ENCODE results near the gene CDH12.

Gene CDH12

GRCh38 chr5:22751536-22751935, 101.6 kb downstream of the CDH12 start:
- no peak overlapping the region for H3K9ac ChIP-seq (ENCODE audit: low read length)
- no peak overlapping the region for H2AFZ ChIP-seq (ENCODE audit: low read depth, low read length)
- H3K79me2 ChIP-seq (ENCODE audit: low read length): no peaks in the 10 kb centered on the region
- no peak overlapping the region for H3K4me2 ChIP-seq (ENCODE audit: low read length)
- no peaks in the 10 kb centered on the region for H3K9me3 ChIP-seq (ENCODE audit: insufficient read depth, low read length)
- H3K36me3 ChIP-seq (replicated peaks; ENCODE audit: low read depth, low read length): no peaks in the 10 kb centered on the region
- no peaks in the 10 kb centered on the region for H4K20me1 ChIP-seq (ENCODE audit: insufficient read depth, low read length)
- H3K27me3 ChIP-seq (ENCODE audit: low read depth, low read length): no peaks in the 10 kb centered on the region
- TF ChIP-seq EZH2phosphoT487 (IDR thresholded peaks at IDR 0.05; ENCODE audit: low read depth) (no peak), CTCF (IDR thresholded peaks at IDR 0.05; ENCODE audit: low read depth, low read length) (no peak)
- no peak overlapping the region for H3K27ac ChIP-seq (ENCODE audit: low read length)
- no peaks in the 10 kb centered on the region for H3K4me1 ChIP-seq (ENCODE audit: low read length)
- H3K4me3 ChIP-seq (ENCODE audit: low read length): no peak overlapping the region

- Histone ChIP-seq H4K20me1 (ENCODE audit: insufficient read depth, low read length) (no peaks in the 10 kb centered on the region), H3K79me2 (ENCODE audit: low read length) (no peaks in the 10 kb centered on the region), H3K4me2 (ENCODE audit: low read length) (no peak overlapping the region), H3K9ac (ENCODE audit: low read length) (no peak overlapping the region), H3K4me3 (ENCODE audit: low read length) (no peak overlapping the region), H3K4me1 (ENCODE audit: low read length) (no peaks in the 10 kb centered on the region), H3K9me3 (ENCODE audit: insufficient read depth, low read length) (no peaks in the 10 kb centered on the region), H2AFZ (ENCODE audit: low read depth, low read length) (no peak overlapping the region), H3K36me3 (replicated peaks; ENCODE audit: low read depth, low read length) (no peaks in the 10 kb centered on the region), H3K27ac (ENCODE audit: low read length) (no peak overlapping the region), H3K27me3 (ENCODE audit: low read depth, low read length) (no peaks in the 10 kb centered on the region)
- TF ChIP-seq EZH2phosphoT487 (IDR thresholded peaks at IDR 0.05; ENCODE audit: low read depth) (no peak), CTCF (IDR thresholded peaks at IDR 0.05; ENCODE audit: low read depth, low read length) (no peak)
Observed at GRCh38 chr5:22736443-22737003, 116.6 kb downstream of the CDH12 start.

GRCh38 chr5:22734907-22735306, 118.2 kb downstream of the CDH12 start:
- no peaks in the 10 kb centered on the region for H3K4me1 ChIP-seq (ENCODE audit: low read length)
- no peaks in the 10 kb centered on the region for H4K20me1 ChIP-seq (ENCODE audit: insufficient read depth, low read length)
- H3K27ac ChIP-seq (ENCODE audit: low read length): no peak overlapping the region
- no peaks in the 10 kb centered on the region for H3K79me2 ChIP-seq (ENCODE audit: low read length)
- no peaks in the 10 kb centered on the region for H3K36me3 ChIP-seq (replicated peaks; ENCODE audit: low read depth, low read length)
- no peak overlapping the region for H3K9ac ChIP-seq (ENCODE audit: low read length)
- no peaks in the 10 kb centered on the region for H3K9me3 ChIP-seq (ENCODE audit: insufficient read depth, low read length)
- TF ChIP-seq CTCF (IDR thresholded peaks at IDR 0.05; ENCODE audit: low read depth, low read length): no peak
- TF ChIP-seq EZH2phosphoT487 (IDR thresholded peaks at IDR 0.05; ENCODE audit: low read depth): no peak
- no peak overlapping the region for H3K4me3 ChIP-seq (ENCODE audit: low read length)
- no peak overlapping the region for H3K4me2 ChIP-seq (ENCODE audit: low read length)
- H3K27me3 ChIP-seq (ENCODE audit: low read depth, low read length): no peaks in the 10 kb centered on the region
- no peak overlapping the region for H2AFZ ChIP-seq (ENCODE audit: low read depth, low read length)

GRCh38 chr5:22728610-22729009, 124.5 kb downstream of the CDH12 start:
- no peaks in the 10 kb centered on the region for H3K79me2 ChIP-seq (ENCODE audit: low read length)
- no peaks in the 10 kb centered on the region for H3K36me3 ChIP-seq (replicated peaks; ENCODE audit: low read depth, low read length)
- H3K9ac ChIP-seq (ENCODE audit: low read length): no peak overlapping the region
- no peaks in the 10 kb centered on the region for H3K4me1 ChIP-seq (ENCODE audit: low read length)
- no peaks in the 10 kb centered on the region for H4K20me1 ChIP-seq (ENCODE audit: insufficient read depth, low read length)
- H3K4me2 ChIP-seq (ENCODE audit: low read length): no peak overlapping the region
- H3K27ac ChIP-seq (ENCODE audit: low read length): no peak overlapping the region
- no peak overlapping the region for H3K4me3 ChIP-seq (ENCODE audit: low read length)
- H3K27me3 ChIP-seq (ENCODE audit: low read depth, low read length): no peaks in the 10 kb centered on the region
- H3K9me3 ChIP-seq (ENCODE audit: insufficient read depth, low read length): no peaks in the 10 kb centered on the region
- TF ChIP-seq EZH2phosphoT487 (IDR thresholded peaks at IDR 0.05; ENCODE audit: low read depth) (no peak), CTCF (IDR thresholded peaks at IDR 0.05; ENCODE audit: low read depth, low read length) (no peak)
- no peak overlapping the region for H2AFZ ChIP-seq (ENCODE audit: low read depth, low read length)
